ENCODE data around the gene MIB2. TPM values are rescaled to one million over a fixed set of nuclear protein-coding genes. Genes with fewer than 3 reads are reported as not detected.

MIB2 gene
- total RNA-seq, 1 donor from 2014 or later, result 43.5 TPM

- peak; percentile 41 for DNase-seq
Observed at GRCh38 chr1:1614204-1614953, 921 bp upstream of the MIB2 start.

GRCh38 chr1:1614954-1615255 is 395 bp upstream of the MIB2 start:
- DNase-seq, result no peak

- no peak for DNase-seq
Observed at GRCh38 chr1:1616045-1616790, 918 bp downstream of the MIB2 start.

- DNase-seq, result no peak
Observed at GRCh38 chr1:1616838-1617237, 1.5 kb downstream of the MIB2 start.

GRCh38 chr1:1617516-1617915 is 2.2 kb downstream of the MIB2 start:
- no peak for DNase-seq

- no peak for DNase-seq
Observed at GRCh38 chr1:1617925-1618324, 2.6 kb downstream of the MIB2 start.

- DNase-seq, result no peak
Observed at GRCh38 chr1:1618396-1619068, 3.2 kb downstream of the MIB2 start.

GRCh38 chr1:1619917-1620361 is 4.6 kb downstream of the MIB2 start:
- DNase-seq, result no peak

GRCh38 chr1:1620433-1621139 is 5.3 kb downstream of the MIB2 start:
- no peak for DNase-seq

- DNase-seq, result no peak
Observed at GRCh38 chr1:1621173-1622009, 6.1 kb downstream of the MIB2 start.

- DNase-seq, result no peak
Observed at GRCh38 chr1:1622010-1622787, 6.9 kb downstream of the MIB2 start.

- DNase-seq, result no peak
Observed at GRCh38 chr1:1622788-1623094, 7.4 kb downstream of the MIB2 start.

GRCh38 chr1:1623181-1623630 is 7.9 kb downstream of the MIB2 start:
- DNase-seq, result no peak

GRCh38 chr1:1623631-1624442 is 8.5 kb downstream of the MIB2 start:
- no peak for DNase-seq

GRCh38 chr1:1624443-1625403 is 9.4 kb downstream of the MIB2 start:
- DNase-seq, result no peak

GRCh38 chr1:1625404-1625775 is 10.1 kb downstream of the MIB2 start:
- DNase-seq, result no peak

- DNase-seq, result no peak
Observed at GRCh38 chr1:1625824-1626206, 10.5 kb downstream of the MIB2 start.

GRCh38 chr1:1626207-1627141 is 11.2 kb downstream of the MIB2 start:
- DNase-seq, result no peak

All from occipital lobe (tissue), 2 donors.